Mesenchymal stem cell (in vitro differentiated cells and primary cell): Measurements from ENCODE around the gene P2RY6.

Source experiments
- DNase-seq: peaks from one replicate; pipeline ENCODE4 v3.0.0-alpha.2; 2013
- H2AFZ ChIP-seq: one replicate; pipeline ENCODE4 v1.6.1; 2013; ENCODE audit warnings: low read depth, mild to moderate bottlenecking, control low read depth, inconsistent platforms, low read length, moderate library complexity
- H2AK5ac ChIP-seq: 2 replicates; pipeline ENCODE4 v1.6.1; 2013; ENCODE audit warnings: low read length, moderate library complexity, mild to moderate bottlenecking, inconsistent platforms; ENCODE audit not compliant: severe bottlenecking
- H2BK120ac ChIP-seq: one replicate; pipeline ENCODE4 v1.6.1; 2013; ENCODE audit warnings: low read depth, mild to moderate bottlenecking, inconsistent platforms, low read length, moderate library complexity
- H2BK12ac ChIP-seq, 2 experiments: one replicate each; pipeline ENCODE4 v1.6.1; 2013; ENCODE audit warnings: inconsistent platforms in 2 of 2, low read length in 2 of 2, mild to moderate bottlenecking in 2 of 2, moderate library complexity in 2 of 2, control low read depth in 1 of 2
- H2BK15ac ChIP-seq: one replicate; pipeline ENCODE4 v1.6.1; 2013; ENCODE audit warnings: mild to moderate bottlenecking, low read depth, inconsistent platforms; ENCODE audit not compliant: poor library complexity, severe bottlenecking
- H2BK5ac ChIP-seq: 2 replicates; pipeline ENCODE4 v1.6.1; 2013; ENCODE audit warnings: low read depth, mild to moderate bottlenecking, low read length, control low read depth, inconsistent platforms; ENCODE audit not compliant: poor library complexity, severe bottlenecking
- H3K14ac ChIP-seq, 2 experiments: one replicate each; pipeline ENCODE4 v1.6.1; 2013; ENCODE audit warnings: inconsistent platforms in 2 of 2, low read length in 2 of 2, control low read depth in 1 of 2, mild to moderate bottlenecking in 1 of 2, moderate library complexity in 1 of 2
- H3K18ac ChIP-seq, 2 experiments: one replicate each; pipeline ENCODE4 v1.6.1; 2013; ENCODE audit warnings: inconsistent platforms in 2 of 2, low read length in 2 of 2, control low read depth in 1 of 2, low read depth in 1 of 2, mild to moderate bottlenecking in 1 of 2
- H3K23ac ChIP-seq, 2 experiments: one replicate each; pipeline ENCODE4 v1.6.1; 2013; ENCODE audit warnings: inconsistent platforms in 2 of 2, low read length in 2 of 2, mild to moderate bottlenecking in 2 of 2, moderate library complexity in 2 of 2, control low read depth in 1 of 2
- H3K27ac ChIP-seq: 2 replicates; pipeline ENCODE4 v1.5.1; 2013; ENCODE audit warnings: mild to moderate bottlenecking, moderate library complexity, low read length, control low read depth, inconsistent platforms; ENCODE audit not compliant: poor library complexity, severe bottlenecking
- H3K27me3 ChIP-seq, 2 experiments: 2 replicates each; pipeline versions ENCODE4 v1.6.1 to v1.7.0; 2013; ENCODE audit warnings: low read length in 2 of 2, mild to moderate bottlenecking in 2 of 2, moderate library complexity in 2 of 2, control low read depth in 1 of 2, inconsistent platforms in 1 of 2; ENCODE audit not compliant: control insufficient read depth in 1 of 2, insufficient read depth in 1 of 2
- H3K36me3 ChIP-seq, 2 experiments: 2 replicates each; pipeline versions ENCODE4 v1.6.1 to v1.7.0; 2013; ENCODE audit warnings: low read length in 2 of 2, control low read depth in 1 of 2, inconsistent platforms in 1 of 2, low read depth in 1 of 2, mild to moderate bottlenecking in 1 of 2; ENCODE audit not compliant: insufficient read depth in 2 of 2, control insufficient read depth in 1 of 2
- H3K4ac ChIP-seq, 2 experiments: one replicate each; pipeline ENCODE4 v1.6.1; 2013; ENCODE audit warnings: inconsistent platforms in 2 of 2, low read length in 2 of 2, mild to moderate bottlenecking in 2 of 2, moderate library complexity in 2 of 2, control low read depth in 1 of 2, low read depth in 1 of 2
- H3K4me1 ChIP-seq: 2 replicates; pipeline ENCODE4 v1.6.1; 2013; ENCODE audit warnings: low read depth, low read length, control low read depth; ENCODE audit not compliant: control insufficient read depth, insufficient read depth
- H3K4me2 ChIP-seq: 2 replicates; pipeline ENCODE4 v1.6.1; 2013; ENCODE audit warnings: low read length, mild to moderate bottlenecking, inconsistent platforms; ENCODE audit not compliant: poor library complexity, severe bottlenecking
- H3K4me3 ChIP-seq, 2 experiments: 2 replicates each; pipeline versions ENCODE4 v1.5.1 to v1.7.0; 2013; ENCODE audit warnings: low read length in 2 of 2, mild to moderate bottlenecking in 2 of 2, control low read depth in 1 of 2, low read depth in 1 of 2; ENCODE audit not compliant: insufficient read depth in 1 of 2
- H3K79me1 ChIP-seq: replicated peaks from 2 replicates; pipeline ENCODE4 v1.6.1; 2013; ENCODE audit warnings: mild to moderate bottlenecking, control low read depth, low read length, inconsistent platforms; ENCODE audit not compliant: poor library complexity, severe bottlenecking
- H3K9ac ChIP-seq: 2 replicates; pipeline ENCODE4 v1.7.0; 2013; ENCODE audit warnings: mild to moderate bottlenecking, low read length, moderate library complexity
- H3K9me3 ChIP-seq: 2 replicates; pipeline ENCODE4 v1.7.0; 2013; ENCODE audit warnings: mild to moderate bottlenecking, low read length; ENCODE audit not compliant: control insufficient read depth
- H4K8ac ChIP-seq: one replicate; pipeline ENCODE4 v1.6.1; 2013; ENCODE audit warnings: inconsistent platforms, mild to moderate bottlenecking, low read length, moderate library complexity
- H4K91ac ChIP-seq: one replicate; pipeline ENCODE4 v1.6.1; 2013; ENCODE audit warnings: mild to moderate bottlenecking, low read length, inconsistent platforms
- WGBS: methylation state at CpG from one replicate; pipeline ENCODE4 v1.1.7; 2013; ENCODE audit warnings: mixed read lengths; 5-methylcytosine and 5-hydroxymethylcytosine counted together

Gene P2RY6

DNA sequence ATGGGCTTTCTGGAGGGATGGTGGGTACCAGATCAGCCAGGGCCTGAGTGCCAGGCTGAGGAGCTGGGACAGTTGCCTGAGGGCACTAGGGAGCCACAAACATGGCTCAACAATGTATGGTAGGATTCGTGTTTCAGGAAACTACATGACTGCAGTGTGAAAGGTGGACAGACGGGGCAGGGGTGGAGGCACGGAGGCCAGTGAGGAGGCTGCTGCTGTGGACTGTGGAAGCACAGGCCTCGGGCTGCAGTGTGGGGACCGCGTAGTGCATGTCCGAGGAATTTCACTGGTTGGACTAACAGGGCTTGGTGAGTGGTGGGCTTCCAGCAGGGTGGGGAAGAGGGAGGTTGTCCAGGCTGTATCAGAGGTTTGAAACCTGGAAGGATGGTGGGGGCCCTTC, 46.3 kb upstream of the P2RY6 start:
- Histone ChIP-seq H3K4me1 (peaks cover 1% of the 10 kb centered on the region), H3K9ac (no peak overlapping the region), H3K9me3 (no peaks in the 10 kb centered on the region), H2BK15ac (no peak overlapping the region), H4K8ac (no peak overlapping the region), H3K23ac (no peak overlapping the region), H3K4me3 (no peak overlapping the region), H3K18ac (no peak overlapping the region), H2AFZ (no peak overlapping the region), H2AK5ac (no peak overlapping the region), H3K27me3 (peaks cover 15 to 47% of the 10 kb centered on the region in 2 experiments), H2BK12ac (no peak overlapping the region), H3K36me3 (no peaks in the 10 kb centered on the region), H4K91ac (peak overlapping the region; percentile 25), H3K14ac (peak overlapping the region in 1 of 2 experiments; percentile 26), H3K79me1 (no peaks in the 10 kb centered on the region), H2BK120ac (no peak overlapping the region), H3K4ac (no peak overlapping the region), H2BK5ac (no peak overlapping the region), H3K27ac (no peak overlapping the region), H3K4me2 (no peak overlapping the region)
- 95% methylated on average over 7 of the region's 7 CpGs for WGBS
- DNase-seq = no peak

- no peak overlapping the region for H3K14ac ChIP-seq
- no peak overlapping the region for H2AFZ ChIP-seq
- no peak overlapping the region for H3K4me3 ChIP-seq
- H2AK5ac ChIP-seq = no peak overlapping the region
- H3K27ac ChIP-seq = no peak overlapping the region
- H3K9me3 ChIP-seq = no peaks in the 10 kb centered on the region
- H2BK15ac ChIP-seq = no peak overlapping the region
- H3K4ac ChIP-seq = no peak overlapping the region
- H3K27me3 ChIP-seq = peaks cover 15 to 42% of the 10 kb centered on the region in 2 experiments
- no peak overlapping the region for H4K8ac ChIP-seq
- H3K23ac ChIP-seq = no peak overlapping the region
- 57% methylated on average over 7 of the region's 8 CpGs for WGBS
- H2BK120ac ChIP-seq = no peak overlapping the region
- no peak overlapping the region for H3K9ac ChIP-seq
- no peak overlapping the region for H4K91ac ChIP-seq
- H3K18ac ChIP-seq = no peak overlapping the region
- H2BK12ac ChIP-seq = no peak overlapping the region
- no peak overlapping the region for H3K4me2 ChIP-seq
- no peak for DNase-seq
- H3K36me3 ChIP-seq = no peaks in the 10 kb centered on the region
- H3K4me1 ChIP-seq = peaks cover 1% of the 10 kb centered on the region
- H3K79me1 ChIP-seq = no peaks in the 10 kb centered on the region
- H2BK5ac ChIP-seq = no peak overlapping the region
Observed at GRCh38 chr11:73226297-73227006, 45.7 kb upstream of the P2RY6 start.

- Histone ChIP-seq H2AFZ (no peak overlapping the region), H2BK120ac (no peak overlapping the region), H2BK15ac (no peak overlapping the region), H3K4me2 (no peak overlapping the region), H3K79me1 (no peaks in the 10 kb centered on the region), H3K9me3 (no peaks in the 10 kb centered on the region), H3K4me3 (no peak overlapping the region), H3K4ac (no peak overlapping the region), H3K18ac (no peak overlapping the region), H3K4me1 (peaks cover 1% of the 10 kb centered on the region), H3K23ac (no peak overlapping the region), H3K14ac (peak overlapping the region in 1 of 2 experiments; percentile 69), H3K36me3 (no peaks in the 10 kb centered on the region), H3K27ac (no peak overlapping the region), H2BK12ac (peak overlapping the region in 1 of 2 experiments; percentile 23), H4K91ac (no peak overlapping the region), H2BK5ac (no peak overlapping the region), H3K27me3 (peaks cover 15 to 36% of the 10 kb centered on the region in 2 experiments), H3K9ac (no peak overlapping the region), H2AK5ac (no peak overlapping the region), H4K8ac (no peak overlapping the region)
- 49% methylated on average over 11 of the region's 12 CpGs for WGBS
- no peak for DNase-seq
Observed at GRCh38 chr11:73227571-73228211, 44.4 kb upstream of the P2RY6 start.

DNA sequence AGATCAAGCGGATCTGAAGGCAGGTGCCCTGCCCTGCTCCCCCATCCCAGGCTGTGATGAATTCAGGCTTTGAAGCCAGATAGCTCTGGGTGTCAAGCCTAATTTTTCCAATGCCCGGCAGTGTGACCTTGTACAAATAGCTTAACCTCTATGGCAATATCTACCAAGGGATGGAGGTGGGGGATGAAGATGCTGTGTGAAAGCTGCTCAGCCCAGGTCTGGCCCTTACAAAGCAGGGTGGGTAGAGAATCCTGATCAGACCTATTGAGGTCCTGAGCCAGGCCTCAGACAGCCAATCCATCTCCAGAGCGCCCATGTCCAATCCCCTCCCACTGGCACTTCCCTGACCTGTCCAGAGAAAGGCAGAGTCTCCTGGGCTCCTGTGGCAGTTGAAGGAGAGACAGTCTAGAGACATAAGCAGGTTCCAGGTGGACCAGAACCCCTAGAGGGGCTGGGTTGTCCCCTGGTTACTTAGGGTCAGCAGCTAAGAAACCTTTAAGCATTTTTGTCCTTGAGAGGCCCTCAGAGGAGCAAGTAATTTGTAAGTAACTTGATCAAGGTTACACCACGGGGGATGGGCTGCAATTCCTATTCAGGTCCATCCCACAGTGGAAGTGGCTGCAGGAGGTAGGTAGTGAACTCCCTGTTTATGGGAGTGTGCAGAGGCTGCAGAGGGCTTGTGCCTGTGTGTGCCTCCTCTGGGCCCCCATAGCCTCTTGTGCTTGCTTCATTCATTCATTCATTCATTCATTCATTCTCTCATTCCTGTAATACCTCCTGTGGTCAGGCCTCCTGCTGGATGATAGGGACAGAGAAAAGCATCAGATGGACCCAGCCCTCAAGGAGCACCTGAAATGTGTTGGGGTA, 43.6 kb upstream of the P2RY6 start:
- no peak overlapping the region for H3K9ac ChIP-seq
- DNase-seq = no peak
- 69% methylated on average over 2 of the region's 4 CpGs for WGBS
- peak overlapping the region in 1 of 2 experiments; percentile 43 for H2BK12ac ChIP-seq
- H3K36me3 ChIP-seq = no peaks in the 10 kb centered on the region
- peaks cover 15 to 33% of the 10 kb centered on the region in 2 experiments for H3K27me3 ChIP-seq
- H3K9me3 ChIP-seq = no peaks in the 10 kb centered on the region
- no peak overlapping the region for H3K4me2 ChIP-seq
- H3K4me3 ChIP-seq = no peak overlapping the region
- H2AK5ac ChIP-seq = no peak overlapping the region
- H2BK5ac ChIP-seq = no peak overlapping the region
- H3K14ac ChIP-seq = no peak overlapping the region
- no peak overlapping the region for H3K18ac ChIP-seq
- no peak overlapping the region for H3K23ac ChIP-seq
- H3K4ac ChIP-seq = no peak overlapping the region
- peak overlapping the region; percentile 67 for H2AFZ ChIP-seq
- H3K79me1 ChIP-seq = no peaks in the 10 kb centered on the region
- H3K27ac ChIP-seq = no peak overlapping the region
- H2BK15ac ChIP-seq = no peak overlapping the region
- no peak overlapping the region for H4K91ac ChIP-seq
- no peak overlapping the region for H2BK120ac ChIP-seq
- H3K4me1 ChIP-seq = peaks cover 1% of the 10 kb centered on the region
- no peak overlapping the region for H4K8ac ChIP-seq
